ENCODE results near the gene MALRD1.

GRCh38 chr10:19623321-19623720 is 574.7 kb downstream of the MALRD1 start:
- no peak for TF ChIP-seq CTCF (IDR thresholded peaks at IDR 0.05)
- no peak for TF ChIP-seq POLR2A (IDR thresholded peaks at IDR 0.05)
- no peak for TF ChIP-seq POLR2AphosphoS5 (IDR thresholded peaks at IDR 0.05)

All from sigmoid colon (tissue), 4 donors.